BJ (cell line): ENCODE data around the gene NEIL3. TPM values are rescaled to one million over a fixed set of nuclear protein-coding genes. Genes with fewer than 3 reads are reported as not detected.

Source experiments
- CTCF ChIA-PET: fragments of 350-600 bp; formaldehyde crosslinking; extraction: SDS; loops from one replicate; lab custom pipeline; 2021; ENCODE audit warnings: antibody characterized with exemption, inconsistent platforms; lab: Yijun Ruan, JAX
- POLR2A ChIA-PET: fragments of 300-600 bp; sonication (Branson Sonifier 250); formaldehyde crosslinking; extraction: SDS; loops from one replicate; lab custom pipeline; 2021; ENCODE audit warnings: antibody characterized with exemption; lab: Charles Lee
- DNase-seq: peaks from one replicate; pipeline ENCODE4 v3.0.0-alpha.2; 2011; ENCODE audit warnings: low read depth
- H3K27me3 ChIP-seq: 2 replicates; pipeline ENCODE4 v1.6.0; 2011; ENCODE audit warnings: low read length; ENCODE audit not compliant: control insufficient read depth, insufficient read depth
- H3K36me3 ChIP-seq: 2 replicates; pipeline ENCODE4 v1.5.1; 2011; ENCODE audit warnings: low read length; ENCODE audit not compliant: control insufficient read depth, insufficient read depth
- H3K4me3 ChIP-seq: 2 replicates; pipeline ENCODE4 v1.5.1; 2011; ENCODE audit warnings: low read depth, mild to moderate bottlenecking, control low read depth, low read length
- polyA plus RNA-seq: library from polyadenylated mRNA; depleted of rRNA; stranded (reverse); fragments of >200 nt; gene quantifications from 2 replicates; pipeline ENCODE4 v1.2.3, GENCODE V29; 2011
- TF ChIP-seq, protein P1 (sequence below): IDR thresholded peaks from 2 replicates; pipeline ENCODE4 v1.5.1; 2011; ENCODE audit warnings: low read depth, mild to moderate bottlenecking, control low read depth, inconsistent platforms, low read length, moderate library complexity; ENCODE audit not compliant: insufficient read depth

The NEIL3 gene
- polyA plus RNA-seq, 1 experiment, result 3.6 TPM

DNA sequence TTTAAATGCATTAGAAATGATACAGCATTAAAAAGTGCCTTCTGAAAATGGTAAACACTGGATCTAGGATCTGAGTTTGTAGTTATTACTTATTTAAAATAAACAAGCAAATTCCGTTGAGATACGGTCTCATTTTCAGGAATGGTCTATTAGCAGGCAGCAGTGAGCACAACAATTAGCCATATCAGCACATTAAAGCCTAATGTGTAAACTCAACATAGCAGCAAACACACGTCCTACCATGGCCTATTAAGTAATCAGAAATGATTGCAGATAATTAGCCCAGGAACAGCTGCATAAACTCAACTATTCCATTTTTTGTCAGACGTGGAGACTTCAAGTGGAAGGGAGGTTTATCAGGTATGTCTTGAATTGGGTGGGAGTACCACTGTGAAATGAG is 61.8 kb downstream of the NEIL3 start:
- DNase-seq, result no peak

DNA sequence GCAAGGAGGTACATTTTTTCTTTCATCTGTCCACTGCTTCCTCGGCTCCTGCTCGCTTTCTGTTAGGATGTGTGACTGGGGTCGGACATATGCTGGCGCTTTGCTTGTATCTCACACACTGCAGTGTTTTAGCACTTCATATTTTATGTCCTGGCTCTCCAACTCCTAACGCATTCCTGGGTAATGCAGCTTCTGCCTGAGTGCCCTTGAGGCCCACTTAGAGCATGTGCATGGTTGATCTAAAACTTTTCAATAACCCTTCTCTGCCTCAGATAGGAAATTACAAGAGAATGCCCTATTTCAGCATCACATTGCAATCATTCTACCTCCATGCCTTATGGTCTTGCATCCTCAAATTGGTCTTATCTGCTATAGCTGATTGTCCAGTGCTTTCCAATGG is 65.3 kb downstream of the NEIL3 start:
- H3K36me3 ChIP-seq, result no peaks in the 10 kb centered on the region
- TF ChIP-seq, protein P1, sequence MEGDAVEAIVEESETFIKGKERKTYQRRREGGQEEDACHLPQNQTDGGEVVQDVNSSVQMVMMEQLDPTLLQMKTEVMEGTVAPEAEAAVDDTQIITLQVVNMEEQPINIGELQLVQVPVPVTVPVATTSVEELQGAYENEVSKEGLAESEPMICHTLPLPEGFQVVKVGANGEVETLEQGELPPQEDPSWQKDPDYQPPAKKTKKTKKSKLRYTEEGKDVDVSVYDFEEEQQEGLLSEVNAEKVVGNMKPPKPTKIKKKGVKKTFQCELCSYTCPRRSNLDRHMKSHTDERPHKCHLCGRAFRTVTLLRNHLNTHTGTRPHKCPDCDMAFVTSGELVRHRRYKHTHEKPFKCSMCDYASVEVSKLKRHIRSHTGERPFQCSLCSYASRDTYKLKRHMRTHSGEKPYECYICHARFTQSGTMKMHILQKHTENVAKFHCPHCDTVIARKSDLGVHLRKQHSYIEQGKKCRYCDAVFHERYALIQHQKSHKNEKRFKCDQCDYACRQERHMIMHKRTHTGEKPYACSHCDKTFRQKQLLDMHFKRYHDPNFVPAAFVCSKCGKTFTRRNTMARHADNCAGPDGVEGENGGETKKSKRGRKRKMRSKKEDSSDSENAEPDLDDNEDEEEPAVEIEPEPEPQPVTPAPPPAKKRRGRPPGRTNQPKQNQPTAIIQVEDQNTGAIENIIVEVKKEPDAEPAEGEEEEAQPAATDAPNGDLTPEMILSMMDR, result no peak
- no peak overlapping the region for H3K4me3 ChIP-seq
- ChIA-PET POLR2A (no interaction called here), CTCF (interaction anchor here (0.5 to 0.7 kb wide), 2 partner anchors 123 to 235 kb away, joined by 3 read pairs; no protein-coding TSS in a partner anchor)
- no peaks in the 10 kb centered on the region for H3K27me3 ChIP-seq
- no peak for DNase-seq

More for the DNA sequence above, 61.8 kb downstream of the NEIL3 start:
- H3K4me3 ChIP-seq, result no peak overlapping the region
- H3K27me3 ChIP-seq, result no peaks in the 10 kb centered on the region
- ChIA-PET CTCF (no interaction called here), POLR2A (no interaction called here)
- H3K36me3 ChIP-seq, result no peaks in the 10 kb centered on the region
- TF ChIP-seq, protein P1, result no peak

DNA sequence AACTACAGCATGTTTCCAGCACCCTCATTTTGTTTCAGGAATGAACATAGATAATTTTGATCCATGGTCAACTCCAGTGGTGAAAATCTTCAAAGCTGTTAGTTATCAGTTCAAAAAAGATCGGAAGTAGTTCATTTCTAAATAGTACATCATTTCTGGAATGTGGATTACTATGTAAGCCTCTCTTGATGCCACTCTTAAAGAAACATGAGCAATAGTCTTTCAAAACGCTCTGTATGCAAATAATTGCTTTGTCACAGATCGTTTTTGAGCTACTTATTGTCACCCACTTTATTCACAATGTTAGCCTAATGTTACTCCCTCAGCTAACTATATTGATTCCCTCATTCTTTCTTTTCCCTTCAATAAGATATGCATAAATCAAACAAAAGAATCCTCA is 65.7 kb downstream of the NEIL3 start:
- Histone ChIP-seq H3K36me3 (no peaks in the 10 kb centered on the region), H3K4me3 (no peak overlapping the region), H3K27me3 (no peaks in the 10 kb centered on the region)
- TF ChIP-seq, protein P1, result no peak
- ChIA-PET CTCF (interaction anchor here (0.5 to 0.7 kb wide), 3 partner anchors 42 to 235 kb away, joined by 3 read pairs; no protein-coding TSS in a partner anchor), POLR2A (no interaction called here)
- DNase-seq, result no peak

DNA sequence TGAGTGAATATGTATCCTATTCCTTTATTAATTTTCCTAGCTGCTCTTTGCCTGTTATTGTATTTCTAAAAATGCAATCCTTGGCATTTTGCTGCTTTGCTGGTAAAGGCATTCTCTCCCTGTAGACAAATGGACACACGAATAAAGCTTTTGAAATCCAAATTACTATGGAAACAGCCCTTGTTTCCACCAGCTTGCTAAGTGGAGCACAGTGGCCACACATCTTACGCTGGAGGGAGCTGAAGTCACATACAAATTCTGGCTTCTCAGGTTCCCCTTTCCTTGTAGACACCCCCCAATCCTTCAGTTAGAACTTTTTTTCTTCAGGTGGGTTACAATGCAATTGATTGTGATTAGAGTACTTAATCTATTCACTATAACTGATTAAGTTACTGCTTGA is 66.3 kb downstream of the NEIL3 start:
- CTCF ChIA-PET, result interaction anchor here (0.7 kb wide), 2 partner anchors 19 to 42 kb away, joined by 3 read pairs; no protein-coding TSS in a partner anchor
- Histone ChIP-seq H3K36me3 (no peaks in the 10 kb centered on the region), H3K27me3 (no peaks in the 10 kb centered on the region), H3K4me3 (no peak overlapping the region)
- POLR2A ChIA-PET, result no interaction called here
- TF ChIP-seq, protein P1, result no peak
- DNase-seq, result no peak

DNA sequence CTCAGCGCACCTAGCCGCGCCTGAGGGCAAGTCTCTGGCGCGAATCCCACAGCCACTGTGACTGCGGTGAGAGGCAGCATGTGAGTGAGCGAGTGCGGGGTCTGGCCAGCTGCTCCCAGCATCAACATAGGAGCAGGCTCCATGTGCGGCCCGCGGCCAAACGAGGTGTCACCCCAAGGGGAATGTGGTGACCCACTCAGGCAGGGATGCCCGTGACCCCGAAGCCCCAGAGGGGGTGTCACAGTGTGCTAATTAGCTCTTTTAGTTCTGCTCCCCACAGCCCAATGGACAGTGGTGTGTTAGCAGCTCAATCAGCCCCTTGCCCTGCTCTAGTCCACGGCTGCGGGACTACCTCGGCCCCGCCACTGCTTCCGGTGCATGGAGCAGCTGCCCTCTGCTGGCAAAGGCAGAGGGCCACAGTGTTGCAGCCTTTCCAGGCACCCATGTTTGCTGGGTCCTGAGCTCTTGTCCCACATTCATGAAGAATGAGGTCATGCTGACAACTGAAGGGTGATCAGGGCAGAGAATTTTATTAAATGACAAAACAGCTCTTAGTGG is 71.1 kb downstream of the NEIL3 start:
- CTCF ChIA-PET, result interaction anchor here (0.6 to 1.1 kb wide), 2 partner anchors 11 to 59 kb away, joined by 3 read pairs; no protein-coding TSS in a partner anchor
- no peak for DNase-seq
- Histone ChIP-seq H3K27me3 (no peaks in the 10 kb centered on the region), H3K4me3 (no peak overlapping the region), H3K36me3 (no peaks in the 10 kb centered on the region)
- POLR2A ChIA-PET, result no interaction called here
- TF ChIP-seq, protein P1, result no peak
